Measurements from ENCODE around the gene NOS3. TPM values are rescaled to one million over a fixed set of nuclear protein-coding genes. Genes with fewer than 3 reads are reported as not detected.

Gene NOS3
- total and polyA plus RNA-seq, 2 of the 13 experiments (the other 11 are each of a cell fraction or from before 2014, with no cell fraction given) = 3.7 to 7.5 TPM

DNA sequence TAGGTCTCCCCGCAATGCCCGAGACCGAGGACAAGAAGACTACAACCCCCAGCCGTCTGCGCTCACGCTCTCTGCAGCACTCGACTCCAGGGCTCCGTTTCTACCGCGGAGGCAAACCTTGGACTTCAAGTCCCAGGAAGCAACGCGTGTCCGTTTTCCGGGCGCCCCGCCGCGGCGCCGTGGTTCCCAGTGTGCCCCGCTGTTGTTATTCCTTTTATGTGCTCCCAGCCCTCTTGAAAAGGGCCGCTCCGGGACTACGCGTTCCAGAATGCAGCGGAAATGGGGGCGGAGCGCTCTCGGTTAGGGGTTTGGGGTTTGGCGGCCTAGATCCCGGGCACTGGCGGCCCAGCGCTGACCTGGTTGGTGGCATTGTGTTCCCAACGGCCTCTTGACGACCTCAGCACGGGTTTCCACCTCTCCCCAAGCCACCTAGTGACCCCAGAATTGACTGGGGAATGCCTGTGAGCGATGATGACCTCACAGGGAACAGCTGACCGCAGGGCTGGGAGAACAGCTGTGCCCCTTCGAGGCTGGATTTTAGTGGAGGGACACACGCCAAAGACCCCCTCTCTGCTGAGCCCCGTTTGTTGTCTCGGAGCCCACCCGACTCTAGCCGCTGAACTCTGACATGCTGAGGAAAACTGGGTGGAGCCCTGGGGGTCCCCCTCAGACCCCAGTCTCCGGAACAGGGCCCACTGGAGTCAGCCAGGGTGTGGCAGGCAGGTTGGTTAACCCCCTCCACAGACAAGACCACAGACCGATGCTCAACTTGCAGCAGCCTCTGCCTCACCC lies 67.4 kb downstream of the NOS3 start (continued):
- TF ChIP-seq ZNF605 (CRISPR knock-in tag; IDR thresholded peaks at IDR 0.05) = peak; percentile 68; the same call in 1 of the 2 replicates
- no peak for TF ChIP-seq RFX1 (IDR thresholded peaks at IDR 0.05)
- TF ChIP-seq NFATC3 (CRISPR knock-in tag; IDR thresholded peaks at IDR 0.05) = 0 out of 2 replicates have a peak, but pooled peaks have one; percentile 64
- TF ChIP-seq ZBTB7B (CRISPR knock-in tag; IDR thresholded peaks at IDR 0.05) = no peak
- TF ChIP-seq ZNF30 (CRISPR knock-in tag; IDR thresholded peaks at IDR 0.05) = no peak
- peak; percentile 60; the same call in 1 of the 2 replicates for TF ChIP-seq TGIF2 (CRISPR knock-in tag; IDR thresholded peaks at IDR 0.05)
- peak; percentile 65; the same call in 1 of the 2 replicates for TF ChIP-seq ZSCAN31 (CRISPR knock-in tag; IDR thresholded peaks at IDR 0.05; ENCODE audit: low read depth)
- TF ChIP-seq DNMT3B (CRISPR knock-in tag; conservative IDR thresholded peaks at IDR 0.05) = no peak
- TF ChIP-seq SIN3A (IDR thresholded peaks at IDR 0.05; ENCODE audit: borderline replicate concordance, low read depth, low read length) = peak; percentile 66; the same call in 1 of the 2 replicates
- TF ChIP-seq, protein P1, sequence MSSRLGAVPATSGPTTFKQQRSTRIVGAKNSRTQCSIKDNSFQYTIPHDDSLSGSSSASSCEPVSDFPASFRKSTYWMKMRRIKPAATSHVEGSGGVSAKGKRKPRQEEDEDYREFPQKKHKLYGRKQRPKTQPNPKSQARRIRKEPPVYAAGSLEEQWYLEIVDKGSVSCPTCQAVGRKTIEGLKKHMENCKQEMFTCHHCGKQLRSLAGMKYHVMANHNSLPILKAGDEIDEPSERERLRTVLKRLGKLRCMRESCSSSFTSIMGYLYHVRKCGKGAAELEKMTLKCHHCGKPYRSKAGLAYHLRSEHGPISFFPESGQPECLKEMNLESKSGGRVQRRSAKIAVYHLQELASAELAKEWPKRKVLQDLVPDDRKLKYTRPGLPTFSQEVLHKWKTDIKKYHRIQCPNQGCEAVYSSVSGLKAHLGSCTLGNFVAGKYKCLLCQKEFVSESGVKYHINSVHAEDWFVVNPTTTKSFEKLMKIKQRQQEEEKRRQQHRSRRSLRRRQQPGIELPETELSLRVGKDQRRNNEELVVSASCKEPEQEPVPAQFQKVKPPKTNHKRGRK (CRISPR knock-in tag; IDR thresholded peaks at IDR 0.05) = no peak
- TF ChIP-seq RARA (CRISPR knock-in tag; IDR thresholded peaks at IDR 0.05) = peak; percentile 51
- 0 out of 2 replicates have a peak, but pooled peaks have one; percentile 18 for TF ChIP-seq ZNF501 (CRISPR knock-in tag; IDR thresholded peaks at IDR 0.05)
- no peak for TF ChIP-seq ZNF253 (CRISPR knock-in tag; IDR thresholded peaks at IDR 0.05; ENCODE audit: borderline replicate concordance)
- TF ChIP-seq, protein P2, sequence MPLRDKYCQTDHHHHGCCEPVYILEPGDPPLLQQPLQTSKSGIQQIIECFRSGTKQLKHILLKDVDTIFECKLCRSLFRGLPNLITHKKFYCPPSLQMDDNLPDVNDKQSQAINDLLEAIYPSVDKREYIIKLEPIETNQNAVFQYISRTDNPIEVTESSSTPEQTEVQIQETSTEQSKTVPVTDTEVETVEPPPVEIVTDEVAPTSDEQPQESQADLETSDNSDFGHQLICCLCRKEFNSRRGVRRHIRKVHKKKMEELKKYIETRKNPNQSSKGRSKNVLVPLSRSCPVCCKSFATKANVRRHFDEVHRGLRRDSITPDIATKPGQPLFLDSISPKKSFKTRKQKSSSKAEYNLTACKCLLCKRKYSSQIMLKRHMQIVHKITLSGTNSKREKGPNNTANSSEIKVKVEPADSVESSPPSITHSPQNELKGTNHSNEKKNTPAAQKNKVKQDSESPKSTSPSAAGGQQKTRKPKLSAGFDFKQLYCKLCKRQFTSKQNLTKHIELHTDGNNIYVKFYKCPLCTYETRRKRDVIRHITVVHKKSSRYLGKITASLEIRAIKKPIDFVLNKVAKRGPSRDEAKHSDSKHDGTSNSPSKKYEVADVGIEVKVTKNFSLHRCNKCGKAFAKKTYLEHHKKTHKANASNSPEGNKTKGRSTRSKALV (CRISPR knock-in tag; IDR thresholded peaks at IDR 0.05) = no peak
- peak; percentile 41; the same call in 1 of the 2 replicates for TF ChIP-seq ZFP91 (CRISPR knock-in tag; IDR thresholded peaks at IDR 0.05; ENCODE audit: borderline replicate concordance)
- peak; percentile 57; the same call in 1 of the 2 replicates for TF ChIP-seq KDM2A (CRISPR knock-in tag; IDR thresholded peaks at IDR 0.05; ENCODE audit: borderline replicate concordance, low read depth)
- TF ChIP-seq SMARCC2 (IDR thresholded peaks at IDR 0.05) = no peak
- 0 out of 2 replicates have a peak, but pooled peaks have one; percentile 21 for TF ChIP-seq ZFP41 (CRISPR knock-in tag; IDR thresholded peaks at IDR 0.05; ENCODE audit: borderline replicate concordance)
- peak; percentile 60 for TF ChIP-seq SIX4 (CRISPR knock-in tag; IDR thresholded peaks at IDR 0.05)
- TF ChIP-seq ZNF788 (CRISPR knock-in tag; IDR thresholded peaks at IDR 0.05; ENCODE audit: borderline replicate concordance) = peak; percentile 3; the same call in 1 of the 2 replicates
- TF ChIP-seq POLR2AphosphoS5 (IDR thresholded peaks at IDR 0.05; ENCODE audit: low read depth, low read length) = peak; percentile 67
- TF ChIP-seq ZNF232 (CRISPR knock-in tag; IDR thresholded peaks at IDR 0.05; ENCODE audit: borderline replicate concordance) = peak; percentile 61; the same call in 1 of the 2 replicates
- no peak for TF ChIP-seq NRL (CRISPR knock-in tag; IDR thresholded peaks at IDR 0.05; ENCODE audit: borderline replicate concordance)
- TF ChIP-seq CREM (IDR thresholded peaks at IDR 0.05) = peak; percentile 99
- no peak for TF ChIP-seq CREM (CRISPR knock-in tag; IDR thresholded peaks at IDR 0.05)
- TF ChIP-seq ZNF256 (CRISPR knock-in tag; conservative IDR thresholded peaks at IDR 0.05) = 0 out of 2 replicates have a peak, but pooled peaks have one; percentile 38
